Astrocyte (in vitro differentiated cells and primary cell): ENCODE data around the gene PRRC2B. TPM values are rescaled to one million over a fixed set of nuclear protein-coding genes. Genes with fewer than 3 reads are reported as not detected.
A peak's percentile ranks its signal among the peaks of the same experiment; 100 is the strongest.

Experiments
- DNase-seq: peaks from one replicate; pipeline ENCODE4 v3.0.0-alpha.2; 2010; ENCODE audit warnings: low read depth
- FAIRE-seq: peaks from 2 replicates; lab custom pipeline; 2011; peaks lifted over from hg19 to GRCh38; lab: Jason Lieb, UNC
- H2AFZ ChIP-seq: 2 replicates; pipeline ENCODE4 v1.6.0; 2012; ENCODE audit warnings: low read depth, low read length, inconsistent platforms
- H3K27ac ChIP-seq: 2 replicates; pipeline ENCODE4 v1.5.1; 2011; ENCODE audit warnings: low read depth, low read length, inconsistent platforms
- H3K27me3 ChIP-seq: 2 replicates; pipeline ENCODE4 v1.6.0; 2011; ENCODE audit warnings: low read length, inconsistent platforms; ENCODE audit not compliant: insufficient read depth
- H3K36me3 ChIP-seq: 2 replicates; pipeline ENCODE4 v1.5.1; 2011; ENCODE audit warnings: low read length, inconsistent platforms; ENCODE audit not compliant: insufficient read depth
- H3K4me1 ChIP-seq: 2 replicates; pipeline ENCODE4 v1.5.1; 2011; ENCODE audit warnings: low read length, inconsistent platforms; ENCODE audit not compliant: insufficient read depth
- H3K4me2 ChIP-seq: 2 replicates; pipeline ENCODE4 v1.6.0; 2012; ENCODE audit warnings: low read length, inconsistent platforms
- H3K4me3 ChIP-seq: 2 replicates; pipeline ENCODE4 v1.5.1; 2011; ENCODE audit warnings: low read depth, mild to moderate bottlenecking, low read length, inconsistent platforms; ENCODE audit not compliant: insufficient read depth
- H3K79me2 ChIP-seq: 2 replicates; pipeline ENCODE4 v1.6.0; 2012; ENCODE audit warnings: mild to moderate bottlenecking, low read length, inconsistent platforms; ENCODE audit not compliant: insufficient read depth
- H3K9ac ChIP-seq: 2 replicates; pipeline ENCODE4 v1.6.0; 2012; ENCODE audit warnings: mild to moderate bottlenecking, low read length, inconsistent platforms
- H3K9me3 ChIP-seq: 2 replicates; pipeline ENCODE4 v1.5.1; 2012; ENCODE audit warnings: low read depth, mild to moderate bottlenecking, low read length, inconsistent platforms; ENCODE audit not compliant: insufficient read depth
- H4K20me1 ChIP-seq: 2 replicates; pipeline ENCODE4 v1.6.0; 2012; ENCODE audit warnings: low read length, inconsistent platforms; ENCODE audit not compliant: insufficient read depth
- H3K27ac Mint-ChIP-seq: one replicate; pipeline ENCODE4 v1.8.0; 2021; ENCODE audit warnings: mild to moderate bottlenecking, mixed read lengths; ENCODE audit not compliant: unreplicated experiment
- H3K27me3 Mint-ChIP-seq: one replicate; pipeline ENCODE4 v1.8.0; 2021; ENCODE audit warnings: low read depth, mixed read lengths; ENCODE audit not compliant: unreplicated experiment
- H3K36me3 Mint-ChIP-seq: one replicate; pipeline ENCODE4 v1.8.0; 2021; ENCODE audit warnings: low read depth, mixed read lengths; ENCODE audit not compliant: unreplicated experiment
- H3K4me1 Mint-ChIP-seq: one replicate; pipeline ENCODE4 v1.8.0; 2021; ENCODE audit warnings: low read depth, mixed read lengths; ENCODE audit not compliant: unreplicated experiment
- H3K4me3 Mint-ChIP-seq: one replicate; pipeline ENCODE4 v1.8.0; 2021; ENCODE audit warnings: mild to moderate bottlenecking, moderate library complexity, mixed read lengths; ENCODE audit not compliant: unreplicated experiment
- H3K9me3 Mint-ChIP-seq: one replicate; pipeline ENCODE4 v1.8.0; 2021; ENCODE audit warnings: mild to moderate bottlenecking, mixed read lengths; ENCODE audit not compliant: unreplicated experiment
- CTCF ChIP-seq: IDR thresholded peaks from 2 replicates; pipeline ENCODE4 v1.5.1; 2011; ENCODE audit warnings: low read depth, mild to moderate bottlenecking, inconsistent platforms, low read length, moderate library complexity; ENCODE audit not compliant: insufficient read depth
- EZH2 ChIP-seq: IDR thresholded peaks from 2 replicates; pipeline ENCODE4 v1.6.1; 2012; ENCODE audit warnings: mild to moderate bottlenecking, low read length, inconsistent platforms; ENCODE audit not compliant: insufficient read depth
- total RNA-seq: library from RNA; stranded (reverse); gene quantifications from 2 replicates; pipeline ENCODE4 v1.2.1, GENCODE V29; 2021

Gene PRRC2B
- total RNA-seq, 1 donor from 2014 or later, result 292 TPM

GRCh38 chr9:131400627-131401026, 6.7 kb downstream of the PRRC2B start:
- H3K4me1 Mint-ChIP-seq, result peaks cover 58% of the 10 kb centered on the region
- Histone ChIP-seq H3K4me3 (no peak overlapping the region), H4K20me1 (peaks cover 95% of the 10 kb centered on the region), H3K27ac (no peak overlapping the region), H3K27me3 (no peaks in the 10 kb centered on the region), H3K79me2 (peaks cover 99% of the 10 kb centered on the region), H3K9me3 (no peaks in the 10 kb centered on the region), H3K4me1 (peaks cover 70% of the 10 kb centered on the region), H3K4me2 (no peak overlapping the region), H3K9ac (no peak overlapping the region), H2AFZ (no peak overlapping the region), H3K36me3 (no peaks in the 10 kb centered on the region)
- TF ChIP-seq EZH2, result no peak
- no peak for TF ChIP-seq CTCF
- DNase-seq, result no peak
- H3K36me3 Mint-ChIP-seq, result no peaks in the 10 kb centered on the region
- H3K4me3 Mint-ChIP-seq, result no peak overlapping the region
- H3K27ac Mint-ChIP-seq, result peak overlapping the region; percentile 7
- no peaks in the 10 kb centered on the region for H3K27me3 Mint-ChIP-seq
- H3K9me3 Mint-ChIP-seq, result no peaks in the 10 kb centered on the region
- FAIRE-seq, result no peak

GRCh38 chr9:131402073-131402472, 8.2 kb downstream of the PRRC2B start:
- no peak for FAIRE-seq

More at GRCh38 chr9:131402073-131402472, 8.2 kb downstream of the PRRC2B start:
- Histone ChIP-seq H3K9ac (peak overlapping the region; percentile 73), H4K20me1 (peaks cover 95% of the 10 kb centered on the region), H3K4me2 (peak overlapping the region; percentile 79), H3K36me3 (no peaks in the 10 kb centered on the region), H3K27ac (peak overlapping the region; percentile 83), H3K79me2 (peaks cover 99% of the 10 kb centered on the region), H3K9me3 (no peaks in the 10 kb centered on the region), H2AFZ (no peak overlapping the region), H3K27me3 (no peaks in the 10 kb centered on the region), H3K4me1 (peaks cover 71% of the 10 kb centered on the region), H3K4me3 (peak overlapping the region; percentile 40)
- no peaks in the 10 kb centered on the region for H3K9me3 Mint-ChIP-seq
- H3K27ac Mint-ChIP-seq, result peak overlapping the region; percentile 73
- no peaks in the 10 kb centered on the region for H3K36me3 Mint-ChIP-seq
- peak; percentile 79 for DNase-seq
- H3K27me3 Mint-ChIP-seq, result no peaks in the 10 kb centered on the region
- H3K4me3 Mint-ChIP-seq, result peak overlapping the region; percentile 69
- no peak for TF ChIP-seq CTCF
- no peak for TF ChIP-seq EZH2
- H3K4me1 Mint-ChIP-seq, result peaks cover 68% of the 10 kb centered on the region
